Naive thymus-derived CD4-positive, alpha-beta T cell (primary cell): ENCODE data around the gene DGKE. TPM values are rescaled to one million over a fixed set of nuclear protein-coding genes. Genes with fewer than 3 reads are reported as not detected.
A peak's percentile ranks its signal among the peaks of the same experiment; 100 is the strongest.

Experiments
- ATAC-seq: fragments of 150-1000 bp; cut with Tn5 transposase; 2 replicates; pipeline ENCODE4 v1.10.0; 2021; ENCODE audit warnings: mild to moderate bottlenecking, moderate library complexity
- CTCF ChIA-PET: fragments of 350-600 bp; sonication (Branson Sonifier 250); formaldehyde crosslinking; loops from one replicate; lab custom pipeline; 2021; ENCODE audit warnings: antibody characterized with exemption; lab: Charles Lee
- POLR2A ChIA-PET: fragments of 350-600 bp; sonication (Branson Sonifier 250); formaldehyde crosslinking; loops from one replicate; lab custom pipeline; 2021; ENCODE audit warnings: antibody characterized with exemption, inconsistent platforms; lab: Charles Lee
- DNase-seq, 9 donors: peaks; one replicate each; pipeline versions ENCODE4 v3.0.0 to v3.0.0-alpha.2; 2020 to 2022; ENCODE audit warnings: mixed read lengths in 1 of 9
- H3K27ac ChIP-seq: one replicate; pipeline ENCODE4 v1.7.0; 2013; ENCODE audit warnings: mild to moderate bottlenecking, low read depth, low read length, moderate library complexity
- H3K27me3 ChIP-seq, 2 donors: one replicate each; pipeline ENCODE4 v1.7.0; 2013; ENCODE audit warnings: low read length in 2 of 2, mild to moderate bottlenecking in 2 of 2, moderate library complexity in 2 of 2; ENCODE audit not compliant: control insufficient read depth in 2 of 2, insufficient read depth in 2 of 2
- H3K36me3 ChIP-seq, 3 experiments: 1 replicate in 2 of 3; 2 replicates in 1 of 3; pipeline ENCODE4 v1.7.0; 2013; ENCODE audit warnings: low read length in 3 of 3, mild to moderate bottlenecking in 3 of 3, moderate library complexity in 1 of 3; ENCODE audit not compliant: insufficient read depth in 3 of 3, control insufficient read depth in 2 of 3
- H3K4me1 ChIP-seq, 2 donors: one replicate each; pipeline ENCODE4 v1.7.0; 2013; ENCODE audit warnings: low read length in 2 of 2, mild to moderate bottlenecking in 2 of 2, moderate library complexity in 1 of 2; ENCODE audit not compliant: control insufficient read depth in 2 of 2, insufficient read depth in 2 of 2
- H3K4me3 ChIP-seq: 2 replicates; pipeline ENCODE4 v1.7.0; 2013; ENCODE audit warnings: mild to moderate bottlenecking, low read length
- H3K9me3 ChIP-seq, 3 experiments: 1 replicate in 2 of 3; 2 replicates in 1 of 3; pipeline ENCODE4 v1.7.0; 2013; ENCODE audit warnings: low read length in 3 of 3; ENCODE audit not compliant: control insufficient read depth in 2 of 3
- H3K27ac Mint-ChIP-seq, 9 donors: one replicate each; pipeline ENCODE4 v1.8.0; 2020 to 2022; ENCODE audit warnings: mixed read lengths in 9 of 9, mild to moderate bottlenecking in 8 of 9, moderate library complexity in 5 of 9, inconsistent platforms in 2 of 9
- H3K27me3 Mint-ChIP-seq, 5 donors: one replicate each; pipeline ENCODE4 v1.8.0; 2021 to 2022; ENCODE audit warnings: mixed read lengths in 5 of 5, mild to moderate bottlenecking in 1 of 5
- H3K36me3 Mint-ChIP-seq, 5 donors: one replicate each; pipeline ENCODE4 v1.8.0; 2020 to 2022; ENCODE audit warnings: mixed read lengths in 5 of 5, mild to moderate bottlenecking in 3 of 5, inconsistent platforms in 1 of 5
- H3K4me1 Mint-ChIP-seq, 7 donors: one replicate each; pipeline ENCODE4 v1.8.0; 2020 to 2022; ENCODE audit warnings: mixed read lengths in 7 of 7, mild to moderate bottlenecking in 3 of 7, inconsistent platforms in 1 of 7
- H3K4me3 Mint-ChIP-seq, 10 donors: one replicate each; pipeline ENCODE4 v1.8.0; 2020 to 2022; ENCODE audit warnings: mild to moderate bottlenecking in 10 of 10, mixed read lengths in 10 of 10, moderate library complexity in 6 of 10, inconsistent platforms in 2 of 10
- H3K9me3 Mint-ChIP-seq, 11 donors: one replicate each; pipeline ENCODE4 v1.8.0; 2020 to 2022; ENCODE audit warnings: mixed read lengths in 11 of 11, mild to moderate bottlenecking in 4 of 11, inconsistent platforms in 1 of 11, moderate library complexity in 1 of 11
- intact Hi-C, 2 donors: fragments of 100-400 bp; cut with micrococcal nuclease; formaldehyde crosslinking; loops; one replicate each; pipeline ENCODE4 v1.15.1; 2023
- polyA plus RNA-seq, 2 donors: library from polyadenylated mRNA; unstranded; fragments of 300-500 nt; fragmentation: Illumina TruSeq; gene quantifications; one replicate each; pipeline ENCODE4 v1.2.3, GENCODE V29; 2021
- total RNA-seq, 6 experiments: library from RNA in 5 of 6; stranded (reverse) in 5 of 6; gene quantifications; 1 replicate in 5 of 6; 2 replicates in 1 of 6; pipeline ENCODE4 v1.2.3 and lab custom pipeline; 2021 to 2026

DGKE gene
- total RNA-seq (10 to 100 TPM; 23.7 to 39.2 (median 35.6) TPM), polyA plus RNA-seq (1 to 10 TPM; 5.0 to 7.1 TPM), total RNA-seq (lab: John Stamatoyannopoulos, UW) (46.8 reads per million, percentile 70 among the genes with 10 or more reads in this experiment)

DNA sequence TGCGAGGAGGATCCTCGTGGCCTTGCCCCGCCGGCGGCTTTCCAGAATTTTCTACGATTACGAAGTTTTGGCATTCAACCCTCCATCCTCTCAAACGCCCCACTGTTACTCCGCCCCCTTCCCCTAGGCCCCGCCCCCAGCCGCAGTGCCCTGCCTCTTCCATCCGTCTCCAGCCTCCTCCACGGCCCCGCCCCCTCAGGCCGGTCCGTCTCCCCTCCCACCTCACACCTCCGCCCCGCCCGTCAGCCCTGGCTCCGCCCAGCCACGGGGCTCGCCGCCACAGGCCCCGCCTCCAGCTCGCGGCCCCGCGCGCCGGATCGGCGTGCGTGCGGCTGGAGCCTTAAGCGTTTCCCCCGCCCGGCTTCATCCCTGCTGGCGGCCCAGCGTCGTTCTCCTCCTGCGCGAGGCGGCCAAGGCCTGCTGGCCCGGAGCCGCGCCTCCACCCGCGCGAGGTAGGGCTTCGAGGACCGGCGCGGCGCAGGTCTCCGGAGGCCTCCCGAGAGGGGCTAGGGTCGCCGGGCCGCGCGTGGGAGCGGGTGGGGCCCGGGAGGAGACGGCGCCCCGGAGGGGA is at the start of gene DGKE, which contains the start of gene C17orf67:
Gene DGKE, plus strand, starts transcription at position 343 of the 571 bp plus-strand sequence. CDS start 645 bp downstream, outside the sequence.
Gene C17orf67, minus strand, starts transcription at position 112 of the 571 bp plus-strand sequence. CDS start 18,110 bp downstream, outside the sequence.
- Mint-ChIP-seq H3K4me3 (peak within 1 kb of the TSS; percentile 91 to 98 (median 95)), H3K9me3 (no peaks in the 10 kb centered on the region), H3K27ac (peak within 1 kb of the TSS; percentile 83 to 95 (median 93)), H3K4me1 (peaks cover 34 to 74% (median 62%) of the 10 kb centered on the region in 7 donors), H3K27me3 (no peaks in the 10 kb centered on the region), H3K36me3 (peaks cover 0 to 25% (median 17%) of the 10 kb centered on the region in 5 donors)
- ATAC-seq, result peak; percentile 97
- Histone ChIP-seq H3K36me3 (peaks cover 0 to 6% (median 0%) of the 10 kb centered on the region in 3 experiments), H3K27me3 (no peaks in the 10 kb centered on the region), H3K27ac (peak within 1 kb of the TSS; percentile 85), H3K4me3 (peak within 1 kb of the TSS; percentile 91), H3K9me3 (no peaks in the 10 kb centered on the region), H3K4me1 (peaks cover 41 to 42% of the 10 kb centered on the region in 2 donors)
- peak; percentile 95 to 100 (median 98) for DNase-seq
- intact Hi-C loops, result loop anchor here (1.0 to 10.0 kb wide), 20 partner anchors 15 to 1685 kb away; partner anchors contain the start of genes AKAP1 (in 2 of the 2), MRPS23 (in 2 of the 2), SRSF1 (in 2 of the 2) and TRIM25 (in 2 of the 2)
- ChIA-PET POLR2A (interaction anchor here (0.7 to 4.9 kb wide), 8 partner anchors 8 to 240 kb away, joined by 3 to 30 read pairs (median 5); partner anchors contain the start of gene NOG), CTCF (interaction anchor here (0.9 to 1.9 kb wide), 4 partner anchors 11 to 128 kb away, joined by 3 to 9 read pairs (median 6); no protein-coding TSS in a partner anchor)

DNA sequence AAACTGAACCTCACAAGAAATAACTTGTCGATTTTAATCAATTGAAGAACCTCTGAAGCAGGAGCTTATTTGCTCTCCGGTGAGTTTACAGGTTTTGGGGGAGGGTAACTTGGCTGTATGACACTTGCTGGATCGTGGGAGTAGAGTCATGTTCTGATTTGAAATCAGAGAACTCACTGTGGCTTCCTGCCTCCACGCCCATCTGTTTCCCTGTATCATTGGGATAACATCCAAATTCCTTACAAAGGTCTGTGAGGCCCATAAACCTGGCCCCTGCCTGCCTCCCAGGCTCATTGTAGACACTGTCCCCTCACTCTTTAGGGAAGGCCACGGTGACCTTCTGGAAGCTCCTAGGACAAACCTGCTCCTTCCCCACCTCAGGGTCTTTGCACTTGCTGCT is 48.5 kb upstream of the DGKE start:
- CTCF ChIA-PET, result interaction anchor here (1.3 kb wide), 1 partner anchor 193 kb away, joined by 3 read pairs; no protein-coding TSS in a partner anchor
- ATAC-seq (no peak), DNase-seq (no peak)

DNA sequence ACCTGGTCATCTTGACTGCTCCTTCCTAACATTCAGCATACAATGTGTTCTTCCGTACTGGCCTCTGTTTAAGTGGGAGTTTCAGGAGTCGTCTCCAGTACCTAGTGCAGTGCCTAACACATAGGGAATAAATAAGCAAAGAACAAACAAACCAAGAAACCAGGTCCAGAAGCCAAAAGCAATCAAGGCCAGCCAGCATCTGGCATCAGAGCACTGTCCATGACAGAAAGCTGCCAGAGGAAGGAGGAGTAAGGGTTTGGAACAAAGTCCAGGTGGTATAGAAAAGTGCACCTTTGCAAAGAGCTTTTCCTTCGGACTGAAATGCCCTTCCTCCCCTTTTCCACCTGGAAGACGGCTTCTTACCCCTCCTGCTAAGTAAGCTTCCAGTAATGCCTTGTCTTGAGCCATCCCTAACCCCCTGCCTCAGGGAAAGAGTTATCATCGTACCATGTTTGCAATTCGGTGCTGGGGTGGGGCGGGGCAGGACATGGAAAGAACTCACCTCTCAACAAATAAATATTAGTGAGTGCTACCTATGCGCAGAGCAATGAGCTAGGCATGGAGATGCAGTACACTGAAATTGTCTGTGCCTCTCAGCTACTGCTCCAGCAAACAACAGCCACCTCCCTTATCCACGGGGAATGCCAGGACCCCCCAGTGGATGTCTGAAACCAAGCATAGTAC is 47.8 kb upstream of the DGKE start:
- H3K4me1 Mint-ChIP-seq, result peaks cover 5 to 31% (median 9%) of the 10 kb centered on the region in 7 donors
- H3K36me3 ChIP-seq, result no peaks in the 10 kb centered on the region
- no peak overlapping the region for H3K27ac ChIP-seq
- ATAC-seq (no peak), DNase-seq (no peak)
- no peaks in the 10 kb centered on the region for H3K9me3 ChIP-seq
- CTCF ChIA-PET, result interaction anchor here (1.3 kb wide), 1 partner anchor 194 kb away, joined by 3 read pairs; no protein-coding TSS in a partner anchor
- peaks cover 0 to 4% (median 0%) of the 10 kb centered on the region in 5 donors for H3K27me3 Mint-ChIP-seq
- H3K27ac Mint-ChIP-seq, result peak overlapping the region in 2 of 9 donors; percentile 75 to 87
- H3K27me3 ChIP-seq, result no peaks in the 10 kb centered on the region
- intact Hi-C loops, result loop anchor here in 1 of 2 donors (10.0 kb wide), 1 partner anchor 941 kb away; no protein-coding TSS in a partner anchor
- POLR2A ChIA-PET, result interaction anchor here (1.0 kb wide), 1 partner anchor 195 kb away, joined by 3 read pairs; no protein-coding TSS in a partner anchor
- peak overlapping the region in 1 of 10 donors; percentile 47 for H3K4me3 Mint-ChIP-seq
- peaks cover 0 to 4% (median 0%) of the 10 kb centered on the region in 11 donors for H3K9me3 Mint-ChIP-seq
- H3K4me3 ChIP-seq, result no peak overlapping the region
- no peaks in the 10 kb centered on the region for H3K4me1 ChIP-seq
- peaks cover 0 to 18% (median 0%) of the 10 kb centered on the region in 5 donors for H3K36me3 Mint-ChIP-seq

More for the DNA sequence above, 48.5 kb upstream of the DGKE start:
- H3K36me3 Mint-ChIP-seq, result peaks cover 0 to 13% (median 0%) of the 10 kb centered on the region in 5 donors
- Histone ChIP-seq H3K4me1 (peaks cover 0 to 4% of the 10 kb centered on the region in 2 donors), H3K27ac (no peak overlapping the region), H3K9me3 (no peaks in the 10 kb centered on the region), H3K4me3 (no peak overlapping the region), H3K36me3 (no peaks in the 10 kb centered on the region), H3K27me3 (no peaks in the 10 kb centered on the region)
- H3K4me3 Mint-ChIP-seq, result no peak overlapping the region
- intact Hi-C loops, result loop anchor here in 1 of 2 donors (10.0 kb wide), 1 partner anchor 941 kb away; no protein-coding TSS in a partner anchor
- H3K27me3 Mint-ChIP-seq, result peaks cover 0 to 4% (median 0%) of the 10 kb centered on the region in 5 donors
- H3K27ac Mint-ChIP-seq, result peak overlapping the region in 1 of 9 donors; percentile 67
- H3K4me1 Mint-ChIP-seq, result peaks cover 9 to 34% (median 11%) of the 10 kb centered on the region in 7 donors
- POLR2A ChIA-PET, result no interaction called here
- peaks cover 0 to 3% (median 0%) of the 10 kb centered on the region in 11 donors for H3K9me3 Mint-ChIP-seq

DNA sequence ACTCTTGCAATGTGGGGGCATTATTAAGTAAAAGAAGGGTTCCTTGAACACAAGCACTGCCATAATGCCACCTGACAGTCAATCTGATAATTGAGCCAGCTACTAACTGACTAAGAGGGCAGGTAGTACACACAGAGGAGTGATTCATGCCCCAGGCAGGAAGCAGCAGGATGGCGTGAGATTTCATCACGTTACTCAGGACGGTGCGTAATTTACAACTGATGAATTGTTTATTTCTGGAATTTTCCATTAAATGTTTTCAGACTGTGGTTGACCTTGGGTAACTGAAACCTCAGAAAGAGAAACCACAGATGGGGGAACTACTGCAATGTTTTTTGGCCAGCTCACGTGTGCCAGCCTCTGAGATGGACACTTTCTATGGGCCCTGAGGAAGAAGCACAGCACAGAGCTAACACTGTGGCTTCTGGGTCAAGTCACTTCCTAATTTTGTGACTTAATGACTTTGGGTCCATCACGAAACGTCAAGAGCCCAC is 46.9 kb upstream of the DGKE start:
- CTCF ChIA-PET, result no interaction called here
- no peaks in the 10 kb centered on the region for H3K9me3 ChIP-seq
- H3K36me3 Mint-ChIP-seq, result peaks cover 0 to 19% (median 1%) of the 10 kb centered on the region in 5 donors
- H3K4me3 Mint-ChIP-seq, result peak overlapping the region in 3 of 10 donors; percentile 16 to 47 (median 35)
- peak in 1 of 9 donors; percentile 41 for DNase-seq
- POLR2A ChIA-PET, result interaction anchor here (1.0 kb wide), 1 partner anchor 196 kb away, joined by 3 read pairs; no protein-coding TSS in a partner anchor
- H3K27ac ChIP-seq, result no peak overlapping the region
- intact Hi-C loops, result loop anchor here in 1 of 2 donors (10.0 kb wide), 1 partner anchor 942 kb away; no protein-coding TSS in a partner anchor
- H3K4me1 ChIP-seq, result no peaks in the 10 kb centered on the region
- ATAC-seq, result peak; percentile 89
- H3K4me1 Mint-ChIP-seq, result peaks cover 5 to 31% (median 9%) of the 10 kb centered on the region in 7 donors
- peaks cover 0 to 1% (median 0%) of the 10 kb centered on the region in 5 donors for H3K27me3 Mint-ChIP-seq
- H3K4me3 ChIP-seq, result no peak overlapping the region
- H3K36me3 ChIP-seq, result no peaks in the 10 kb centered on the region
- no peaks in the 10 kb centered on the region for H3K27me3 ChIP-seq
- H3K27ac Mint-ChIP-seq, result peak overlapping the region in 4 of 9 donors; percentile 21 to 87 (median 79)
- H3K9me3 Mint-ChIP-seq, result peaks cover 0 to 5% (median 0%) of the 10 kb centered on the region in 11 donors

DNA sequence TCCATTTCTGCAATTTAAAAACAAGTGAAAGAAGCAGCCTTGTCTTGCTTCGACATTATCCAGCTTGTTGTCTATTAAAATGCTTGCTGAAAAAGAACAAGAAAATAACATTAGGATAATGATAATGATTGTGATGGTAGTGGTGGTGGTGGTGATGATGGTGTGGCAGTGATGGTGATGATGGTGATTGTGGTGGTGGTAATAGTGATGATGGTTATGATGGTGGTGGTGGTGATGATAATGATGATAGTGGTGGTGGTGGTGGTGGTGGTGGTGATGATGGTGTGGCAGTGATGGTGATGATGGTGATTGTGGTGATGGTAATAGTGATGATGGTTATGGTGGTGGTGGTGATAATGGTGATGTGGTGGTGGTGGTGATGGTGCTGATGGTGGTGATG is 41.7 kb upstream of the DGKE start:
- no peak for ATAC-seq
- no peak overlapping the region for H3K4me3 ChIP-seq
- DNase-seq, result no peak
- ChIA-PET POLR2A (no interaction called here), CTCF (interaction anchor here (0.9 kb wide), 1 partner anchor 13 kb away, joined by 4 read pairs; no protein-coding TSS in a partner anchor)
- Mint-ChIP-seq H3K27me3 (no peaks in the 10 kb centered on the region), H3K27ac (peak overlapping the region in 5 of 9 donors; percentile 14 to 80 (median 19)), H3K36me3 (peaks cover 0 to 23% (median 6%) of the 10 kb centered on the region in 5 donors), H3K9me3 (peaks cover 0 to 12% (median 0%) of the 10 kb centered on the region in 11 donors), H3K4me1 (peaks cover 0 to 8% (median 4%) of the 10 kb centered on the region in 7 donors), H3K4me3 (no peak overlapping the region)
- no peaks in the 10 kb centered on the region for H3K9me3 ChIP-seq
- no peaks in the 10 kb centered on the region for H3K4me1 ChIP-seq
- intact Hi-C loops, result no loop called here
- H3K36me3 ChIP-seq, result peaks cover 0 to 4% (median 0%) of the 10 kb centered on the region in 3 experiments
- no peaks in the 10 kb centered on the region for H3K27me3 ChIP-seq
- H3K27ac ChIP-seq, result no peak overlapping the region
